IPS-NIHi11 (cell line): Measurements from ENCODE around the gene CORO2A.
"Not testable (repeated sequence)": the region's sequence is repeated elsewhere in the genome, so short reads cannot be mapped to it uniquely, and the experiment has no call there.

Source experiments
- DNase-seq: peaks from one replicate; pipeline ENCODE4 v3.0.0; 2012; ENCODE audit warnings: mixed read lengths, low spot score

Gene CORO2A

GRCh38 chr9:98117097-98117496 lies 75.3 kb downstream of the CORO2A start:
- not testable (repeated sequence) for DNase-seq

- DNase-seq, result no peak
These were observed 83.4 kb downstream of the CORO2A start for GRCh38 chr9:98109052-98109451.

- DNase-seq, result no peak
These were observed 83.9 kb downstream of the CORO2A start for GRCh38 chr9:98108531-98109031.

- DNase-seq, result no peak
These were observed 84.5 kb downstream of the CORO2A start for GRCh38 chr9:98107926-98108325.

- DNase-seq, result no peak
These were observed 87.4 kb downstream of the CORO2A start for GRCh38 chr9:98105006-98105405.

- no peak for DNase-seq
These were observed 88.0 kb downstream of the CORO2A start for GRCh38 chr9:98104445-98104881.

- peak; percentile 29 for DNase-seq
These were observed 90.6 kb downstream of the CORO2A start for GRCh38 chr9:98101868-98102273.

GRCh38 chr9:98101416-98101815 lies 91.0 kb downstream of the CORO2A start:
- DNase-seq, result no peak

- DNase-seq, result no peak
These were observed 92.0 kb downstream of the CORO2A start for GRCh38 chr9:98100456-98100855.

- no peak for DNase-seq
These were observed 92.5 kb downstream of the CORO2A start for GRCh38 chr9:98099898-98100297.

GRCh38 chr9:98099346-98099745 lies 93.1 kb downstream of the CORO2A start:
- no peak for DNase-seq

- DNase-seq, result no peak
These were observed 94.6 kb downstream of the CORO2A start for GRCh38 chr9:98097836-98098235.

GRCh38 chr9:98096091-98096490 lies 96.3 kb downstream of the CORO2A start:
- no peak for DNase-seq

- DNase-seq, result no peak
These were observed 97.0 kb downstream of the CORO2A start for GRCh38 chr9:98095401-98095800.

GRCh38 chr9:98094851-98095250 lies 97.6 kb downstream of the CORO2A start:
- DNase-seq, result no peak

GRCh38 chr9:98094316-98094715 lies 98.1 kb downstream of the CORO2A start:
- DNase-seq, result no peak

- no peak for DNase-seq
These were observed 99.9 kb downstream of the CORO2A start for GRCh38 chr9:98092613-98092931.

- peak; percentile 45 for DNase-seq
These were observed 100.5 kb downstream of the CORO2A start for GRCh38 chr9:98091735-98092612.

GRCh38 chr9:98090674-98091073 lies 101.8 kb downstream of the CORO2A start:
- DNase-seq, result peak; percentile 75

GRCh38 chr9:98087420-98088354 lies 104.8 kb downstream of the CORO2A start:
- peak; percentile 73 for DNase-seq

GRCh38 chr9:98086461-98086860 lies 106.0 kb downstream of the CORO2A start:
- DNase-seq, result no peak

GRCh38 chr9:98085944-98086343 lies 106.5 kb downstream of the CORO2A start:
- peak; percentile 59 for DNase-seq

- DNase-seq, result no peak
These were observed 107.4 kb downstream of the CORO2A start for GRCh38 chr9:98085058-98085457.
